ENCODE results near the gene CTDP1.
"Not testable (repeated sequence)": the region's sequence is repeated elsewhere in the genome, so short reads cannot be mapped to it uniquely, and the experiment has no call there.

The CTDP1 gene

GRCh38 chr18:79747156-79747845 is 67.7 kb downstream of the CTDP1 start:
- no peak for TF ChIP-seq Cebpa-rat (IDR thresholded peaks at IDR 0.05)
- peaks cover 0 to 26% (median 18%) of the 10 kb centered on the region in 11 experiments; a peak in 16 of 22 replicates for H3K27me3 ChIP-seq
- peaks cover 0 to 5% (median 2%) of the 10 kb centered on the region in 10 experiments; a peak in 14 of 20 replicates for H3K4me1 ChIP-seq
- no peak overlapping the region for H3K4me2 ChIP-seq
- peaks cover 68 to 89% (median 86%) of the 10 kb centered on the region in 11 experiments for H4K20me1 ChIP-seq
- H3K4me3 ChIP-seq, result no peak overlapping the region
- H3K27ac ChIP-seq, result no peak overlapping the region
- no peaks in the 10 kb centered on the region for H3K9me3 ChIP-seq (replicated peaks in 1 of 11)
- peaks cover 49 to 82% (median 64%) of the 10 kb centered on the region in 11 experiments for H3K36me3 ChIP-seq
- H3K9ac ChIP-seq, result no peak overlapping the region

- H3K4me1 ChIP-seq, result peaks cover 0 to 4% (median 0%) of the 10 kb centered on the region in 10 experiments; a peak in 2 of 20 replicates
- no peak overlapping the region for H3K9ac ChIP-seq
- no peak overlapping the region for H3K27ac ChIP-seq
- peaks cover 41 to 76% (median 57%) of the 10 kb centered on the region in 11 experiments for H3K36me3 ChIP-seq
- H3K9me3 ChIP-seq (replicated peaks in 1 of 11), result no peaks in the 10 kb centered on the region
- no peak for TF ChIP-seq Cebpa-rat (IDR thresholded peaks at IDR 0.05)
- H3K4me3 ChIP-seq, result no peak overlapping the region
- H4K20me1 ChIP-seq, result peaks cover 66 to 85% (median 81%) of the 10 kb centered on the region in 11 experiments
- no peak overlapping the region for H3K4me2 ChIP-seq
- H3K27me3 ChIP-seq, result peaks cover 0 to 14% (median 9%) of the 10 kb centered on the region in 11 experiments; a peak in 11 of 22 replicates
Observed at GRCh38 chr18:79748321-79749180, 68.9 kb downstream of the CTDP1 start.

- Histone ChIP-seq H3K9me3 (replicated peaks in 1 of 11) (no peaks in the 10 kb centered on the region), H3K4me3 (no peak overlapping the region), H3K27ac (no peak overlapping the region), H3K36me3 (peaks cover 41 to 76% (median 59%) of the 10 kb centered on the region in 11 experiments), H4K20me1 (peaks cover 63 to 85% (median 78%) of the 10 kb centered on the region in 11 experiments), H3K4me2 (no peak overlapping the region), H3K27me3 (peaks cover 0 to 4% (median 0%) of the 10 kb centered on the region in 11 experiments; a peak in 6 of 22 replicates), H3K4me1 (peaks cover 0 to 4% (median 0%) of the 10 kb centered on the region in 10 experiments; a peak in 2 of 20 replicates), H3K9ac (no peak overlapping the region)
- TF ChIP-seq Cebpa-rat (IDR thresholded peaks at IDR 0.05), result no peak
Observed at GRCh38 chr18:79749251-79750191, 69.9 kb downstream of the CTDP1 start.

DNA sequence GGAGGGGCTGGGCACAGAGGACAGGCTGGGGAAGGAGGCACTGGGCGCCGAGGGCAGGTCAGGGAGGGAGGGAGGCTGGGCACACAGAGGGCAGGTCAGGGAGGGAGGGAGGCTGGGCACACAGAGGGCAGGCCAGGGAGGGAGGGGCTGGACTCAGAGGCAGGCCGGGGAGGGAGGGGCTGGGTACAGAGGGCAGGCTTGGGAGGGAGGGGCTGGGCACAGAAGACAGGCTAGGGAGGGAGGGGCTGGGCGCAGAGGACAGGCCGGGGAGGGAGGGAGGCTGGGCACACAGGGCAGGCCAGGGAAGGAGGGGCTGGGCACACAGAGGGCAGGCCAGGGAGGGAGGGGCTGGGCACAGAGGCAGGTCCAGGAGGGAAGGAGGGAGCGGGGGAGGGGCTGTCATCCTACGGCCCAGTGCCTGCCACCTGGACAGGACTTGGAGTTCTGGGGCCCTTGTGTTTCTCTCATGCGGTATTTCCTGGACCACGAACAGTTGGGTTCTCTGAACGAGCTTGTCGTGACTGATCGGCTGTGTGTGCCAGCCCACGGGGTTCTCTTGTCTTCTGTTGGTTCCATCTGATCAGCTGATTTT is 71.5 kb downstream of the CTDP1 start:
- no peak for TF ChIP-seq Cebpa-rat (IDR thresholded peaks at IDR 0.05)
- Histone ChIP-seq H3K4me2 (no peak overlapping the region), H3K9ac (no peak overlapping the region), H3K27ac (no peak overlapping the region), H3K36me3 (peaks cover 52 to 86% (median 69%) of the 10 kb centered on the region in 11 experiments), H3K4me3 (no peak overlapping the region), H3K9me3 (replicated peaks in 1 of 11) (no peaks in the 10 kb centered on the region), H4K20me1 (peaks cover 57 to 92% (median 76%) of the 10 kb centered on the region in 11 experiments), H3K4me1 (peaks cover 0 to 4% (median 0%) of the 10 kb centered on the region in 10 experiments; a peak in 2 of 20 replicates), H3K27me3 (no peaks in the 10 kb centered on the region)

DNA sequence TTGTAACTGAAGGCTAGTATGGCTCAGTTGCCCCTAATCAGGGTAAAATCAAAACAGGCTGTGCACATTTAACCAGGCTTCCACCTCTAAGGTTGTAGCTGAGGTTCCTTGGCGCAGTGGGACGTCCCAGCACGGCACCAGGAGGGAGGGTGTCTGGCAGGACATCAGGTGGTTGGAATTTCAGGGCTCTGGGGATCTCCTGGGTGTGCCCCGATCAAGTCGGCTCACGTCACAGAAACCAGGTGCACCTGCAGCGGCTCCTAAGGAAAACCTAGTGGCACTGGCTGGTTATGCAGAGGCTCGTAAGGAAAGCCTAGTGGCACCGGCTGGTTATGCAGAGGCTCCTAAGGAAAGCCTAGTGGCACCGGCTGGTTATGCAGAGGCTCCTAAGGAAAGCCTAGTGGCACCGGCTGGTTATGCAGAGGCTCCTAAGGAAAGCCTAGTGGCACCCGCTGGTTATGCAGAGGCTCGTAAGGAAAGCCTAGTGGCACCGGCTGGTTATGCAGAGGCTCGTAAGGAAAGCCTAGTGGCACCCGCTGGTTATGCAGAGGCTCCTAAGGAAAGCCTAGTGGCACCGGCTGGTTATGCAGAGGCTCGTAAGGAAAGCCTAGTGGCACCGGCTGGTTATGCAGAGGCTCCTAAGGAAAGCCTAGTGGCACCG is 72.4 kb downstream of the CTDP1 start:
- H3K4me1 ChIP-seq; H3K9me3 ChIP-seq (replicated peaks in 1 of 11); H3K9ac ChIP-seq; H3K4me3 ChIP-seq; H3K27ac ChIP-seq; H3K27me3 ChIP-seq; H3K4me2 ChIP-seq: not testable (repeated sequence)
- peaks cover 48 to 83% (median 67%) of the 10 kb centered on the region in 11 experiments for H4K20me1 ChIP-seq
- peaks cover 47 to 79% (median 65%) of the 10 kb centered on the region in 11 experiments for H3K36me3 ChIP-seq

DNA sequence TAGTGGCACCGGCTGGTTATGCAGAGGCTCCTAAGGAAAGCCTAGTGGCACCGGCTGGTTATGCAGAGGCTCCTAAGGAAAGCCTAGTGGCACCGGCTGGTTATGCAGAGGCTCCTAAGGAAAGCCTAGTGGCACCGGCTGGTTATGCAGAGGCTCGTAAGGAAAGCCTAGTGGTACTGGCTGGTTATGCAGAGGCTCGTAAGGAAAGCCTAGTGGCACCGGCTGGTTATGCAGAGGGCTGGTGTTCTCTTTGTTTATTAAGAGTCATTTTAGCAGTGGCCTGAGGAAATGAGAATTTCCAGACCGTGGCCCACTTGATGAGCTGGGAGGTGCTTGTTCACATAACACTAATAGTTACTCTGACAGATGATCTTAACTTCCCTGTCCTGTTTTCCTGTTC is 73.3 kb downstream of the CTDP1 start:
- Histone ChIP-seq H3K36me3 (peaks cover 38 to 70% (median 56%) of the 10 kb centered on the region in 11 experiments), H4K20me1 (peaks cover 39 to 74% (median 58%) of the 10 kb centered on the region in 11 experiments; a peak in 21 of 22 replicates)
- not testable (repeated sequence) for H3K9ac ChIP-seq; H3K27me3 ChIP-seq; H3K4me3 ChIP-seq; H3K4me2 ChIP-seq; H3K4me1 ChIP-seq; H3K27ac ChIP-seq; H3K9me3 ChIP-seq (replicated peaks in 1 of 11)

DNA sequence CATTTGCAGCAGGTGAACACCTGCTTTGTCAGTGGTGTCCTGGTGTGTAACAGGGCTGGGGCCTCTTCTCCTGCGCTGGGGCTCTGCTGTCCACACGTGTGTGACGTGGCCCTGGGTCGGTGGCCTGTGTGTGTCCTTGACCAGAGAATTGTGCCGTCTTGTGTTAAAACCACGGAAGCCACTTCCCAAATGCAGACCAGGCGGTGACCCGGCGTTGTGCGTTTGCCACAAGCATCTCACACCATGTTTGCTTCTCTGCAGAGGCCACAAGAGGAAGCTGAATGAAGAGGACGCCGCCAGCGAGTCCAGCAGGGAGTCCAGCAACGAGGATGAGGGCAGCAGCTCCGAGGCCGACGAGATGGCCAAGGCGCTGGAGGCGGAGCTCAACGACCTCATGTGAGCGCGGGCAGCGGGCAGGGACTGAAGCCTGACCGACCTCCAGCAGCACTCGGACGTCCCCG is 73.8 kb downstream of the CTDP1 start:
- Histone ChIP-seq H3K4me2 (no peak overlapping the region), H3K9ac (no peak overlapping the region), H3K27ac (no peak overlapping the region), H3K9me3 (replicated peaks in 1 of 11) (peaks cover 0 to 4% (median 0%) of the 10 kb centered on the region in 11 experiments; a peak in 1 of 22 replicates), H4K20me1 (peaks cover 34 to 70% (median 53%) of the 10 kb centered on the region in 11 experiments; a peak in 21 of 22 replicates), H3K4me1 (peaks cover 0 to 4% (median 0%) of the 10 kb centered on the region in 10 experiments; a peak in 2 of 20 replicates), H3K36me3 (peaks cover 36 to 65% (median 52%) of the 10 kb centered on the region in 11 experiments), H3K4me3 (no peak overlapping the region), H3K27me3 (no peaks in the 10 kb centered on the region)
- no peak for TF ChIP-seq Cebpa-rat (IDR thresholded peaks at IDR 0.05)
